ENCODE measurements around the gene DCLK1. TPM values are rescaled to one million over a fixed set of nuclear protein-coding genes. Genes with fewer than 3 reads are reported as not detected.

Gene DCLK1
- total RNA-seq, 2 donors from 2014 or later, result 25.6 to 27.8 TPM

- no peak for ATAC-seq (ENCODE audit: insufficient number of reproducible peaks, low FRiP score, low read depth)
- DNase-seq (ENCODE audit: low spot score), result no peak
- TF ChIP-seq CTCF (IDR thresholded peaks at IDR 0.05), result no peak
- H3K36me3 ChIP-seq, result no peaks in the 10 kb centered on the region
- H3K4me1 ChIP-seq (ENCODE audit: control insufficient read depth in 1 of 2, low read depth in 2 of 2), result peaks cover 0 to 6% of the 10 kb centered on the region in 2 donors
- H3K27me3 ChIP-seq (replicated peaks; ENCODE audit: insufficient read depth), result no peaks in the 10 kb centered on the region
- H3K9me3 ChIP-seq, result no peaks in the 10 kb centered on the region
- no peak overlapping the region for H3K27ac ChIP-seq
- H3K4me3 ChIP-seq, result no peak overlapping the region
These were observed 306.4 kb downstream of the DCLK1 start for GRCh38 chr13:35824825-35825224.

- no peak for TF ChIP-seq CTCF (IDR thresholded peaks at IDR 0.05)
- Histone ChIP-seq H3K4me1 (ENCODE audit: control insufficient read depth in 1 of 2, low read depth in 2 of 2) (peaks cover 0 to 6% of the 10 kb centered on the region in 2 donors), H3K27me3 (replicated peaks; ENCODE audit: insufficient read depth) (no peaks in the 10 kb centered on the region), H3K9me3 (no peaks in the 10 kb centered on the region), H3K4me3 (no peak overlapping the region), H3K27ac (no peak overlapping the region), H3K36me3 (no peaks in the 10 kb centered on the region)
- ATAC-seq (ENCODE audit: insufficient number of reproducible peaks, low FRiP score, low read depth), result no peak
- DNase-seq (ENCODE audit: low spot score), result no peak
These were observed 306.8 kb downstream of the DCLK1 start for GRCh38 chr13:35824395-35824794.

DNA sequence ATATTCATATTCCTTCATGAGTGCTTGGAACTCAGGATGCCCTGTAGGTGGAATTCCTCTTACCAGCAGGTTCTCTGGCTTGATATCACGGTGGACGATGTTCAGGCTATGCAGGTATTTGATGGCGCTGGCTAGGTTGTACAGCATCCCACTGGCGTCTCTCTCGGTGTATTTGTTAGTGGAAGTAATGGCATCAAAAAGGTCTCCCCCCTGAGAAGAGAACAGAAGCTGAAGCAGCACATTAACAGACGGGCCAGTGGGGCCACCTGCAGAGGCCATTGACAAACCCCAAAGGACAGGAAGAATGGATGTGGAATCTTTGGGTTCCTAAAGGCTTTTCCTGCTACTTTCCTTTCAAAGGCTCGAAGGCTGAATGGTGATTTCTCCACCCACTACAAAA is 308.5 kb downstream of the DCLK1 start:
- Histone ChIP-seq H3K27me3 (replicated peaks; ENCODE audit: insufficient read depth) (no peaks in the 10 kb centered on the region), H3K4me3 (no peak overlapping the region), H3K9me3 (no peaks in the 10 kb centered on the region), H3K4me1 (ENCODE audit: control insufficient read depth in 1 of 2, low read depth in 2 of 2) (no peaks in the 10 kb centered on the region), H3K27ac (no peak overlapping the region), H3K36me3 (no peaks in the 10 kb centered on the region)
- ATAC-seq (ENCODE audit: insufficient number of reproducible peaks, low FRiP score, low read depth), result no peak
- no peak for TF ChIP-seq CTCF (IDR thresholded peaks at IDR 0.05)
- DNase-seq (ENCODE audit: low spot score), result no peak

- Histone ChIP-seq H3K36me3 (no peaks in the 10 kb centered on the region), H3K27ac (no peak overlapping the region), H3K27me3 (replicated peaks; ENCODE audit: insufficient read depth) (no peaks in the 10 kb centered on the region), H3K4me3 (no peak overlapping the region), H3K9me3 (no peaks in the 10 kb centered on the region), H3K4me1 (ENCODE audit: control insufficient read depth in 1 of 2, low read depth in 2 of 2) (no peaks in the 10 kb centered on the region)
- peak; percentile 71 for TF ChIP-seq CTCF (IDR thresholded peaks at IDR 0.05)
- DNase-seq (ENCODE audit: low spot score) (no peak), ATAC-seq (ENCODE audit: insufficient number of reproducible peaks, low FRiP score, low read depth) (no peak)
These were observed 312.5 kb downstream of the DCLK1 start for GRCh38 chr13:35818633-35819067.

- Histone ChIP-seq H3K4me3 (no peak overlapping the region), H3K36me3 (no peaks in the 10 kb centered on the region), H3K27ac (no peak overlapping the region), H3K27me3 (replicated peaks; ENCODE audit: insufficient read depth) (no peaks in the 10 kb centered on the region), H3K4me1 (ENCODE audit: control insufficient read depth in 1 of 2, low read depth in 2 of 2) (no peaks in the 10 kb centered on the region), H3K9me3 (no peaks in the 10 kb centered on the region)
- ATAC-seq (ENCODE audit: insufficient number of reproducible peaks, low FRiP score, low read depth), result no peak
- DNase-seq (ENCODE audit: low spot score), result no peak
- TF ChIP-seq CTCF (IDR thresholded peaks at IDR 0.05), result no peak
These were observed 313.3 kb downstream of the DCLK1 start for GRCh38 chr13:35817642-35818607.
